Tibial artery (tissue), 4 donors: ENCODE data around the gene MAP4K2.

Experiments used
- DNase-seq, 2 donors: peaks; one replicate each; pipeline ENCODE4 v3.0.0-alpha.2; 2019
- H3K27ac ChIP-seq, 2 donors: fragments of 200-600 bp; sonication (generic) in 1 of 2; 1 replicate in 1 of 2; 2 replicates in 1 of 2; pipeline ENCODE4 v1.5.1; 2018 to 2019; ENCODE audit warnings: mild to moderate bottlenecking in 1 of 2
- H3K27me3 ChIP-seq, 2 donors: fragments of 200-600 bp; sonication (generic) in 1 of 2; one replicate each; pipeline versions ENCODE4 v1.5.1 to v1.6.0; 2016 to 2019
- H3K36me3 ChIP-seq, 3 donors: fragments of 200-600 bp; sonication (generic) in 2 of 3; one replicate each; pipeline ENCODE4 v1.5.1; 2016 to 2019; ENCODE audit warnings: mild to moderate bottlenecking in 2 of 3
- H3K4me1 ChIP-seq, 4 donors: fragments of 200-600 bp; sonication (generic) in 2 of 4; 1 replicate in 3 of 4; 2 replicates in 1 of 4; pipeline ENCODE4 v1.5.1; 2016 to 2019
- H3K4me3 ChIP-seq, 2 donors: fragments of 200-600 bp; sonication (generic) in 1 of 2; 1 replicate in 1 of 2; 2 replicates in 1 of 2; pipeline ENCODE4 v1.5.1; 2018 to 2019; ENCODE audit warnings: mild to moderate bottlenecking in 2 of 2
- H3K9me3 ChIP-seq, 3 donors: fragments of 200-600 bp; sonication (generic) in 1 of 3; one replicate each; pipeline ENCODE4 v1.5.1; 2016 to 2019
- CTCF ChIP-seq, 2 experiments: fragments of 200-600 bp in 1 of 2; fragments of 450-650 bp in 1 of 2; IDR thresholded peaks; one replicate each; pipeline ENCODE4 v1.5.1; 2017 to 2019; ENCODE audit warnings: antibody characterized with exemption in 2 of 2, mild to moderate bottlenecking in 1 of 2, moderate library complexity in 1 of 2
- intact Hi-C: fragments of 100-400 bp; cut with DNase I; formaldehyde crosslinking; loops from one replicate; pipeline ENCODE4 v1.15.0; 2023; ENCODE audit warnings: low total_unique reads

The MAP4K2 gene

GRCh38 chr11:64745189-64745520 lies 57.9 kb downstream of the MAP4K2 start:
- peaks cover 0 to 53% (median 36%) of the 10 kb centered on the region in 4 donors for H3K4me1 ChIP-seq

GRCh38 chr11:64744544-64745188 lies 58.3 kb downstream of the MAP4K2 start:
- Histone ChIP-seq H3K27ac (peak overlapping the region; percentile 92 to 97), H3K27me3 (no peaks in the 10 kb centered on the region), H3K4me3 (peak overlapping the region; percentile 79 to 87), H3K9me3 (no peaks in the 10 kb centered on the region), H3K36me3 (peaks cover 1 to 7% (median 5%) of the 10 kb centered on the region in 3 donors), H3K4me1 (peaks cover 0 to 53% (median 36%) of the 10 kb centered on the region in 4 donors)
- no peak for TF ChIP-seq CTCF (IDR thresholded peaks at IDR 0.05)
- intact Hi-C loops, result no loop called here
- no peak for DNase-seq

More at GRCh38 chr11:64745189-64745520, 57.9 kb downstream of the MAP4K2 start:
- TF ChIP-seq CTCF (IDR thresholded peaks at IDR 0.05), result no peak
- peak overlapping the region; percentile 92 to 97 for H3K27ac ChIP-seq
- H3K36me3 ChIP-seq, result peaks cover 2 to 8% (median 5%) of the 10 kb centered on the region in 3 donors
- DNase-seq, result peak; percentile 81 to 88
- no peaks in the 10 kb centered on the region for H3K27me3 ChIP-seq
- H3K4me3 ChIP-seq, result peak overlapping the region; percentile 79 to 87
- H3K9me3 ChIP-seq, result no peaks in the 10 kb centered on the region
- intact Hi-C loops, result no loop called here

GRCh38 chr11:64743591-64744543 lies 59.1 kb downstream of the MAP4K2 start, which contains the start of gene RASGRP2:
Gene RASGRP2 (minus strand): TSS chr11:64744142. CDS start chr11:64742866, 1,276 bp downstream.
- Histone ChIP-seq H3K36me3 (peaks cover 9 to 14% (median 13%) of the 10 kb centered on the region in 3 donors), H3K4me1 (peaks cover 0 to 53% (median 36%) of the 10 kb centered on the region in 4 donors), H3K27ac (peak within 1 kb of the TSS; percentile 92 to 97), H3K9me3 (no peaks in the 10 kb centered on the region), H3K4me3 (peak within 1 kb of the TSS; percentile 79 to 87), H3K27me3 (no peaks in the 10 kb centered on the region)
- intact Hi-C loops, result no loop called here
- peak; percentile 80 to 89 for DNase-seq
- TF ChIP-seq CTCF (IDR thresholded peaks at IDR 0.05), result peak; percentile 78 to 80

- peak; percentile 76 to 95 for DNase-seq
- Histone ChIP-seq H3K4me1 (peaks cover 0 to 53% (median 36%) of the 10 kb centered on the region in 4 donors), H3K27ac (peak overlapping the region; percentile 92 to 97), H3K36me3 (peaks cover 13 to 18% (median 14%) of the 10 kb centered on the region in 3 donors), H3K27me3 (no peaks in the 10 kb centered on the region), H3K9me3 (no peaks in the 10 kb centered on the region), H3K4me3 (peak overlapping the region; percentile 79 to 87)
- intact Hi-C loops, result no loop called here
- peak; percentile 84 to 86 for TF ChIP-seq CTCF (IDR thresholded peaks at IDR 0.05)
These were observed 60.0 kb downstream of the MAP4K2 start for GRCh38 chr11:64742889-64743590.
